Umbilical cord (tissue), 2 donors: ENCODE data around the gene WDR54. TPM values are rescaled to one million over a fixed set of nuclear protein-coding genes. Genes with fewer than 3 reads are reported as not detected.
"Not testable (repeated sequence)": the region's sequence is repeated elsewhere in the genome, so short reads cannot be mapped to it uniquely, and the experiment has no call there.

Experiments used
- DNase-seq: peaks from one replicate; pipeline ENCODE4 v3.0.0-alpha.2; 2015; ENCODE audit warnings: low spot score
- total RNA-seq: library from RNA; depleted of rRNA; stranded (reverse); fragments of >200 nt; gene quantifications from one replicate; pipeline ENCODE4 v1.2.3, GENCODE V29; 2014; ENCODE audit warnings: low replicate concordance; ENCODE audit not compliant: insufficient read depth

WDR54 gene
- total RNA-seq, 1 donor from 2014 or later = 14.2 TPM

DNA sequence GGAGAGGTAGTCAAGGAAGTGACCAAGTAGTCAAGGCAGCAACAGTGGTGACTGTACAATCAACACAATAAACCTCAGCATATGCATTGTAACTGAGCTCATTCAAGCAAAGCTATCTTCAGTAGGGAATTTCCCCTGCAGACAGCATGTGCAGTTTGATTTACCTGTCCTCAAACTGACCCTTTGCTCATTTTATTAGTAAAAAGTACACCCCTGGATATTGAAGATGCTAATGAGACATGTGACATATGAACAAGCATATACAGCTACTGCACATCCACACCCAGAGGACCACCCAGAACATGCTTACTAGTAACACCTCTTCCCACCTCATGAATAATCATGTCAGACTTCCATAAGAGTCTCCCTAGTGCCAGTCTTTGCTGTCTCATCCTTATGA lies 15.5 kb upstream of the WDR54 start:
- no peak for DNase-seq

DNA sequence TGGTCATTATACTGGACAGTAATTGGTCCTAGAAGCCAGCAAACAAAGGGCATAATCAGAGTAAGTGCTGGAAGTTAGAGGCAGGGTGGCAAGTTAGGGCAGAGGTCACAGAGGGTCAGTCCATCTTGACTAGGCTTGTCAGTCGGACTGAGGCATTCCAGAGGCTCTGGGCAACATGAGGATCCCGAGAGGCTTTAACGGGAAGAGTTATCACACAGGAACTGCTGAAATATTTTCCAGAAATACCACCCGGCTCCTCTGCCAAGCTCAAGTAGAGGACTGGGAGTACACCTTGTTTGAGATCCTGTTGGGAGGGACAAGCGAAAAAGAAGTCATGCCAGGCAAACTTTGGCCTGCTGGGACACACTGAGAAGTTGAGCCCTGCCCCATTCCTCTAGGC lies 13.8 kb upstream of the WDR54 start:
- no peak for DNase-seq

DNA sequence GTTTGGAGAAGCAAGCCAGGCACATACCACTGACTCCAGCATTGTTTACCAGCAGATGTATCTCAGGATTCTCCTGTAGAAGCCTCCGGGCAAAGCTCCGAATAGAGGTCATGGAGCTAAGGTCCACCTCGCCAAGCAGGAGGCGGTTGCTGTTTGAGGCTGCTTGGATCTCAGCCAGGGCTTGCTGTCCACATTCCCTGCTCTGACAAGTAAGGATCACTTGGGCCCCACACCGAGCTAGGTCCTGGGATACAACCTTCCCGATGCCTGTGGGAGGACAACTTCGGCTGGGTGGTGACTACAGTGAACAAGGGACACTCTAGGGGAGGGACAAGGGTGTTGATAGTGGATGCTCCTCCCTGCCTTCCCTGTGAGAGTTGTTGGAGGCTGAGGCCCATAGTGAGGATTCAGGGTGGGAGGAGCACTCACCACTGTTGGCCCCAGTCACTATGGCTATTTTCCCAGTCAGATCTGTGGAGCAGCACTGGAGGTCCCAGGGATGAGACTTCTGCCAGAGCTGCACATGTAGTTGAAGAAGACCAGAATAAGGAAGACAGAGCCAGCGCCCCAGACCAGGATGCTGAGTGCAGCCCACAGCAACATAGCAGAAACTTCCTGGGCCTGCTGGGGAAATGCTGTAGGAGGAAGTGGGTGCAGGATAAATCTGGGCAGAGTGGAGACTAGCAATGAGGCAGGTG lies 8.4 kb upstream of the WDR54 start:
- DNase-seq = peak; percentile 48

DNA sequence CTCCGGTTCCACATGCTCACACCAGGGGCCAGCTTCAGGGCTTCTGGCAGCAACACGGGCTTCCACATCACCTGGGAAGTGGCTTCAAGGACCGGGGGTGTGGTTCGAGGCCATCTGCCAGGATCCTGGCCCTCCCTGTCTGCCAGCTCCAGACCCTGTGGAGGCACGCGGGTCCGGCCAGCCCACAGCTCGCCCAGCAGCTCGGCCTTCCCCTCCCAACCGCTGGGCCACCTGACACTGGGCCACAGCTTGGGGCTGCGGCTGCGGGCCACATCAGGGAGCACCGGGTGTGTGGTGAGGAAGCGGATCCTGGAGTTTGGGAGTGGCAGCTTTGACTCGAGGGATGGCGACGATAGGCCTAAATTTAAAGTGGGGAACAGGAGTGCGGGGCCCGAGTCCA lies 7.1 kb upstream of the WDR54 start:
- DNase-seq = no peak

DNA sequence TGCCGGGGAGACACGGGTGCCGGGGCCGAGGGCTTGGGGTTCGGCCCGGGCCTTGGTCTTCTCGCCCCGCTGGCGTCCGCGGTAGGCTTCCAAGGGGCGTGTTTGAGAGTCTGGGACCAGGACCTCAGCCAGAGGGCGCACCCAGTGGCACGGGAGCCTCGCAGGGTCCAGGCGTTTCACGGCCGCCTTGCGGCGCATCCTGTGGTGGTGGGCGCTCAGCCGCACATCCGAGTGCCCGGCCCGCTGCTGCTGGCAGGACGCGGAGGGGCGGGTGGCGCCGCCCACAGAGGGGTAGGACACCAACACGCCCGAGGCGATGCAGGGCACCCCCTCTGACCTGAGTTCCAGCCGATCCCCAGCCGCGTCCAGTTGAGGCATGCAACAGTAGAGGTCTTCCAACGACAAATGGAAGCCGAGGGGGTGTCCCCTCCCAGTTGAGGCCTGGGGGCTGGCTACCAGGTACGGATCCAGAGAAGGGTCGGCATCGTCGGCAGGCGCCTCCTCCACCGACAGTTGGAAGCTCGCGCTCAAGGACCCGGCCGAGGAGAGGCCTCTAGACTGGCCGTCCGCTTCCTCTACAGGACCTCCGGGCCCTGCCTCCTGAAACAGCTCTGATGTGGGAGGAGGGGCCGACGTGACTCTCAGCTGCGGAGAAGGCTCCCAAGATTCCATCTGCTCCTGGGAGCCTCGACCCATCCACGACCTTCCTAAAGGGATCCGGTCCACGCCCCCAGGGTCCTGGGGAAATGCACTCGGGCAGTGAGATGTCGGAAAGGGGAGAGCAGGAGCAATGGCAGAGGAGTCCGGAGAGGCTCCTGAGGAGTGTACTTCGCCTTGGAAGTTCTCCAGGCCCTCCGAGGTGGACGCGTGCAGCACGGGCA lies 6.4 kb upstream of the WDR54 start:
- peak; percentile 82 for DNase-seq

DNA sequence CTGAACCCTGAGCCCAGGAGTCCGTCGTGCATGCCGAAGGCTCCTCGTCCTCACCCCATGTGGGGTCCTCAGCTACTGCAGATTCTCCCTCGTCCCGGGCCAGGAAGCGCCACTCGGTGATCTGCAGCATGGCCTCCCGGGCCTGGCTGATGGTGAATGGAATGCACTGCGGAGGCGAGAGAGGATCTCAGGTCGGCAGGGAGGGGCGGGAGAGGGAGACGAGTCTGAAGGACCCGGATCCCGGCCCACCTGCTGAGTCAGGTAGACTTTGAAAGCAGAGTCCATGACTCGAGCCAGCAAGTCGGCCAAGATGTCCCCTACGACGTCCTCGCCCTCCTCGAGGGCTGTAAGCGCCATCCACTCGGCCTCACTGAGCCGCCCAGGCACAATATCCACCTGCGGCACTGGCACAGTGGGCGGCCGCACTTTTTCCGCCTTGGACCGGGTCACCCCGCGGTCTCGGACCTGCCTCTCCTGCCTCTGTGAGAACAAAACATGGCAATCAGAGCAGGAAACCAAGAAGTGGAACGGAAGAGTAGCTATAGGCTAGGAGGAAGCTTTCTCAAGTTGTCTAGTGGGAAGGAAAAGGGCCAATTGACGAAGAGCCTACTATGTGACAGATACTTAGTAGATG lies 5.7 kb upstream of the WDR54 start:
- DNase-seq = peak; percentile 42

DNA sequence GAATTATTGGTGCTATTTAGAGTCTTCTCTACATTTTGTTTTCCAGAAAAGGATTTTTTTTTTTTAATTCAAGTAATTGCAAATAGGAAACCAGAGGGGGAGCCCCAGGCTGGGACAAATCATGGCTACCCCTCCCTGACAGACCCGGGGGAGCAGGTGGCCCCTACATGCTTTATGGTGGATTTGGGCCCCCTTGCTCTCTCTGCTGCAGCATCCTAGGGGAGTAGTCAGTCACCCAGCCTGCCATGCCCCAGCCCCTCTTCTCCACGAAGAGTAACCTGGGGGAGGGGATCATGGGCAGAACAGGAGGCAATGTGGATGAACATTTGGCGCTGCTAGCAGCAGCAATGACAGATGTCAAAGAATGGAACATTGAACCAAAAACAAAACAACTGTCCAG lies 4.8 kb upstream of the WDR54 start:
- DNase-seq = no peak

DNA sequence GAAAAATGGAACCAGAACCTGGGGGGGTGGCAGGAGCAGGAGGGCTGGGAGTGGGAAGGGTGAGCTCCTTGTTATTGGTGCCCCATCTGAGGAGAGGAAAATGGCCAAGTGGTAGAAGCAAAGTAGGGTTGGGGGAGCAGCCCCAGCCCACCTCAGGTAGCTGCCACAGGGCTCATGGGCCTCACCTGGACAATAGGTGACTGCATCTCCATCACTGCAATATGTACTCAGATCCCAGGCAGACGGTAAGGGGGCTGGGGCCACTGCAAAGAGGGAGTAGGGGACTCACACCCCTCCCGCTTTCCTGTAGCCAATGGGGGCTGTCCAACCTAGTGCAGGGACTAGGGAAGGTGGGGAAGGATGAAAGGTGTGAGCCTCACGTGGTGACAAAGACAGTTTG lies 4.3 kb upstream of the WDR54 start:
- DNase-seq = no peak

DNA sequence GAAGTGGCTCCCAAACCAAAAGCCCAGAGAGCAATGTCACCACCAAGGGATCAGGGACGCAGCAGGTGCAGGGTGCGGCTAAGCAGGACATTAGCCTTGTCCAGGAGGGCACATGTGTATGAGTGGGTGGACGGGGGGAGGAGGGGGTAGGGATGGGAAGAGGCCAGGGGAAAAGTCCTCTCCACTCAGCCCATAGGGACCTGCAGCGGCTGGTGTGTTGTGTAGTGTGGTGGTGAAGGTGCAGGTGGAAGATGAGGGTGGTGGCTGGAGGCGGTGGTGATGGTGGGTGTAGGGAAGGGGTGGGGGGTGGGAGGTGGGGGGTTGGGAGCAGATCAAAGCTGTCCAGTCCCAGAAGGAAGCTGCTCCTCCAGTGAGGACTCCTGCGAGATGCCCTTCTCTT lies 3.8 kb upstream of the WDR54 start:
- DNase-seq = no peak

DNA sequence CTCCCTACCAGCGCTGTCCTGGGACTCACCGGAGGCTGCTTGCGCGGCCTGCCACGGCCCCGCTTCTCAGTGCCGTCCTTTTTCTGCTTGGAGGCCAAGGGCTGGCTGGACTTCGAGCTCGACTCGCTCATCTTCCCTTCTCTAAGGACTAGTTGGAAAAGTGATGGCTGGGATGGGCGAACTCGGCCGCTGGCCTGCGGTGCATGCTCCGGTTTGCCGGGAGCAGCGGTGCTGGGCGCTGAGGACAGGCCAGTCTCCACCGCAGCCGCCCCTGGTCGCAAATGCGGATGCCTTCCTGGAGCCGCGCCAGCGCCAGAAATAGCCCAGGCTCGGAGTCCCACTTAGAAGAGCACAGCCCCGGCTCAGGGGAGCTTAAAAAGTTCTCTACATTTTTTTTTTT lies 3.2 kb upstream of the WDR54 start:
- no peak for DNase-seq

DNA sequence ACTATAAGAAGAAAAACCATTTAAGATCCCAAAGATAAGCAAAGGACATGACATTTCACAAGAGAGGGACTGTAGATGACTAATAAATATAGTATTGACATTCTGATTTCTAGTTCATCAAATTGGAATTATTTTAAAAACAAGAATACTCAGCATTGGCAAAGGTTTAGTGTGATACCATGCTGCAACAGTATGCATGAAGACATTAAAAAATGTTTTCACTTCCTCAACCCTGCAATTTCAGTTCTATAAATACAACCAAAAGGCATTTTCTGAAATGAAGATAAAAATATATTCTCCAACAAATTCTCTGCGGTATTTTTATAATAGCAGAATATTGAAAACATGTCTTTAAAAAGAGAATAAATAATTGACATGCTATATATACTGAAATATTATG lies 2.2 kb upstream of the WDR54 start:
- no peak for DNase-seq

DNA sequence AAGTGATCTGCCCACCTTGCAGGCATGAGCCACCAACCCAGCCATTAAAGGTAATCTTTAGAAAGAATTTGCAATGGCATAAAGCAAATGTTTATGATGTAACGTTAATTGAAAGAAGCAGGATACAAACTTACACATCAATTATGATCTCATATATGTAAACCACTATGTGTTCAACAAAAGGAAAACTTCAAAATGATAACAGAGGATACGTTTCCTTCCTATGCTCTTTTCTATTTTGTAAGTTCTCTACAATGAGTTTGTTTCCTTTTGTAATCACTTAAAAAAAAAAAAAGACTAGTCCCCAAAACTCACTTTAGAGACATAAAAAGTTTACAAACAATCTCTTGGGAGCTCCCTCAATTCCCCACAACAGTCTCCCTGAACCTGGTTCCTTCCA lies 1.5 kb upstream of the WDR54 start:
- no peak for DNase-seq

DNA sequence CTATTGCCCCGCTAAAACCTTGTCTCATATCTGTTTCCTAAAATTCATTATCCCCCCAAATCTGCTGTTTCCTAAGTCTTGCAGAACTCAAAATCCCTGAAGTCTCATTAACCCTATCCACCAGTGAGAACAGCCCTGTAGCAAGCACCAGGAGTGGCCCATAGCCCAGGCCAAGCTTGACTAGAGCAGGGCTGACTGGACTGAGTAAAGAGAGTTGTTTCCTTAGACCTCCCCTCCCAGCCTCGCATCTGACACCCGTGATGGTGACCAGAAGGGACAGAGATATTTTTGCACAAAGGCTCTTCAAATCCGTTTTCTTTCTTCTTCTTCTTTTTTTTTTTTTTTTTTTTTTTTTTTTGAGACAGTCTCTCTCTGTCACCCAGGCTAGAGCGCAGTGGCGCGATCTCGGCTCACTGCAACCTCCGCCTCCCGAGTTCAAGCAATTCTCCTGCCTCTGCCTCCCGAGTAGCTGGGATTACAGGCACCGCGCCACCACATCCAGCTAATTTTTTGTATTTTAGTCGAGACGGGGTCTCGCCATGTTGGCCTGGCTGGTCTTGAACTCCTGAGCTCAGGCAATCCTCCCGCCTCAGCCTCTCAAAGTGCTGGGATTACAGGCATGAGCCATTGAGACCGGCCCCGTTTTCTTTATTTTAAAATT lies 957 bp upstream of the WDR54 start:
- not testable (repeated sequence) for DNase-seq

DNA sequence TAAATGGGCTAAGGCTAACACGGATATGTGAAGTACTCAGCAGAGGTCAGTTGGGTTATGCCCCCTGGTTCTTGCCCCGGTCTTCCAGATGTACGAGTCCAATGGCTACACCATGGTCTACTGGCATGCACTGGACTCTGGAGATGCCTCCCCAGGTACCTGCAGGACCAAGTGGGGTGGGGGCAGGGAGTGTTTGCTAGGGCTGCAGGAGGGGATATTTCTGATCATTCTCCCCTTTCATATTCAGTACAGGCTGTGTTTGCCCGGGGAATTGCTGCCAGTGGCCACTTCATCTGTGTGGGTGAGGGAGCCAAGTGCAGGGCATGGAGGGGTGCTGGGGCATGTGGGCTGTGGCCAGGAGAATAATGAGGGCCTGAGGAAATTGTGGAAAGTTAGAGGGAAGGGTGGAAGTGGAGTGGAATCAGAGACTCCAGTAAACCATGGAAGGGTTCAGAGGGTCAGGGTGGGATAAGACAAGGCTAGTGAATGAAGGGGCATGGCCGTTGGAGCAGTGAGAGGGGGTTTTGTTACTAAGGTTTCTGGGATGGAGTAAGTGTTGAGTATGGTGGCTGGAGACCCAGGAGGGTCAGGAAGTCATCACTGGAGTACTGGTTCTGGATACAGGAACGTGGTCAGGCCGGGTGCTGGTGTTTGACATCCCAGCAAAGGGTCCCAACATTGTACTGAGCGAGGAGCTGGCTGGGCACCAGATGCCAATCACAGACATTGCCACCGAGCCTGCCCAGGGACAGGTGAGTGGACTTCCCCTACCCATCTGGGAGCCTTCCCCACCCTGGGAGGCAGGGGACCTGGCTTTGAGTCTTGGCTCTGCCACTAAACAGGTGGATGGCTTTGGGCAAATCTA lies 1.9 kb downstream of the WDR54 start:
- no peak for DNase-seq

DNA sequence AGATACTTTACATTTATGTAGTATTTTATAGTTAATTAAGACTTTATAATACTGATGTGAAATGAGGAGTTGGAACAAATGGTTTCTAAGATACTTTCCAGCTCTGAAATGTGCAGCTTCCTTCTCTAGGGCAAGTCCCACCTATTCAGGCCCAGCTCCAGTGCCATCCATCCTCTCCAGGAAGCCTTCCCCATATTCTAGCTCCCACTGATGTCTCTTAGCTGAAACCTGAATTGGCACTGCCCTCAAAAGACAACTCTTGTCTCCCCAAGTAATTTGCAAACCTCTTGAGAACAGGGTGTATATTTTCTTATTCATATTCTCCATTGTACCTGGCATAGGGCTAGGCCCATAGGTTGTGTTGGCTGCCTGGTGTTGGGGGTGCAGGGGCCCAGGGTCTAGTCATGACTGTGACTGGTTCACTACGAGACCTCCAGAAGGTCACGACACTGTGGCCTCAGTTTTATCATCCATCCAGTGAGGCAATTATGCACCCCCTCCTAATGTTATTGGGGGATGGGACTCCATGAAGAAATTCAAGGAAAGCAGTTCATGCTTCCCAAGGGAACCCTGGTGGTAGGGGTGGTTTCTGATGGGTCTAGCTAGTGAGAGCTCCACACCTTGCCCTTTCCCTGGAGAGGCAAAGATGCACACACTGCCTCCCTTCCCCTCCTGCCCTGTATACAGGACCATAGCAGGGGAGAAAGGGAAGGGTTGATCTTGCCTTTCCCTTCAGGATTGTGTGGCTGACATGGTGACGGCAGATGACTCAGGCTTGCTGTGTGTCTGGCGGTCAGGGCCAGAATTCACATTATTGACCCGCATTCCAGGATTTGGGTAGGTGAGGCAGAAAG lies 2.8 kb downstream of the WDR54 start:
- no peak for DNase-seq

DNA sequence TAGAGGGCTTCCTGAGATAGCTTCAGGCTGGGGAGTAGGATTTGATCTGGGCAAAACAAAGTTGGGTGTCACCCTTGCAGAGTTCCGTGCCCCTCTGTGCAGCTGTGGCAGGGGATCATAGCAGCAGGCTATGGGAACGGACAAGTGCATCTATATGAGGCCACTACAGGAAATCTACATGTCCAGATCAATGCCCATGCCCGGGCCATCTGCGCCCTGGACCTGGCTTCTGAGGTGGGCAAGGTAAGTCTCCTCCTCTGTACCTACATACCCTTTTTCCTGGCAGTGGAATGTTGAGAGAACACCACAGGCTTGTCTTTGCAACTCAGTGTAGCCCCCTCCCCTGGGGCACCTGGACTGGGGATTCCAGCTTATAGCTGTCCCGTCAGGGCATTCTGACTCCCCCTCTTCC lies 3.5 kb downstream of the WDR54 start:
- no peak for DNase-seq

DNA sequence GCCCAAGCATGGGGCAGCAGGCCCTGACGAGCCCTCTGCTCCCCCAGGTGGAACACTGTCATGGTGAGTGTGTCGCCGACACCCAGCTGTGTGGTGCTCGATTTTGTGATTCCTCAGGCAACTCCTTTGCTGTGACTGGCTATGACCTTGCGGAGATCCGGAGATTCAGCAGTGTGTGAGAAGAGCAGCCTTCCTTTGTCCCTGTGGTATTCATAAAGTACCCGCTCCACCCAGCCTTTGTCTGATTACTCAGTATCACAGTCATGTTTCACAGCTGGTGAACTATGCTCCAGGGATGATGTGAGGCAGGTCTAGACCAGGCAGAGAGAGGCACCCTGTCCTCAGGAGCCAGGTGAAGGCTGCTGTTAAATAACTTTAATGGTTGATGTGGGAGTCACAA lies 4.0 kb downstream of the WDR54 start:
- no peak for DNase-seq

DNA sequence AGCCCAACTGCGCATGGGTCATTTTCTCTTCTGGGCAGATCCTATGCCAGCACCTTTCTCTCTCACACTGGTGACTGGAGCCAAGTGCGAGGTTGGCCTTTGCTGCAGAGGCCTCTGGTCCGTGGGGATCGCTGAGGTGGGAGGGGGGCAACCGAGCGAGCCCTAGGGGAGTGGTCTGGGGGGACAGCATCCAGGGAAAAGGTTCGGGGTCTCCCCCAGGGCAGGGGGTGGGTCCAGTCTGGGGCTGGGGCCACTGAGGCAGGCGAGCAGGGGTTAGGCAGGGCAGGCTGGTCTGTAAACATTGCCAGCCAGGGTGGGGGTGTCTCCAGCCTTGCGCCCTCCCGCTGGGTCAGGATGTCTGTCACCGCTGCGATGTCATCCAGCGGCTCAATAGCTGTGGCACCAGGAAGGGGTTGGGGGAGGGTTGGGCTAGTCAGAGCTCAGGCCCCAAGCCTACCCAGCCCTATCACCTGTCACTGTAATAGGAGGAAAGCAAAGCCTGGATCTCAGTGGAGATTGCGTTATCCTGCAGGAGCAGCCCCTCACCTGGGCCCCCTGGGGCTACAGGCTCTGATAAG lies 4.7 kb downstream of the WDR54 start:
- DNase-seq = no peak

DNA sequence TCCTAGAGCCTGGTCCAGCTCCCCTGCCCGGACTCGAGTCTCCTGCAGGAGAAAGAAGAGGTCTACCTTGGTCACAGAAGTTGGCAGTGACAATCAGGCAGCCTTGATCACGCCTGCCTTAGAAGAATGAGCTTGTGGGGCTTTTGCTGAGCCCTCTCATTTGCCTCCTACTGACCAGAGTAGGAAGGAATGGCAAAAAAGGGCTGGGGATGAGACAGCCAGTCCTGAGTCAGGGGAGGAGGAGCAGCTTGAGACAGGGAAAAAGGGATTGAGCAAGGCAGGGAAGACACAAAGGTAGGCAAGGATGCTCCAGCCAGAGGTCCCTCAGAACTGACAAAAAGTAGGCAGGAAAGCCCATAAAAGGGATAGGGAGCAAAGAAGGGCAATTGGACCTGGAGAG lies 6.0 kb downstream of the WDR54 start:
- DNase-seq = no peak

DNA sequence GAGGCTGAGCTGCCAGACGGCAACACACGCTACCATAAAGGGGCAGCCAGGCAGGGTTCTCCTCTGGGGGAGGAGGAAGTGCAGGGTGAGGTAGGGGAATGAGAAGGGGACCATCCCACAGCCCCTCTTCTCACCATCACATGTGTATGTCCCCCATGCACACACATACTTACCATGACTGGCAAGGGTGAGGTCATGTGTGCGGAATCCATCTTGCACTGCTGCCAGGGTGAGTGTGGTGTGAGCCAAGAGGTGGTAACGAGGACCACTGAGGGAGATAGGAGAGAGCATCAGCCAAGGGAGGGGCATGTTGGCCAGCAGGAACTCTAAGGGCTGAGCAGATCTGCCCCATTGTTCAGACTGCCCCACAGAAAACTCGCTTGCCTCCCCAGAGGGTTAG lies 7.1 kb downstream of the WDR54 start:
- DNase-seq = no peak
